Endothelial cell (in vitro differentiated cells): ENCODE data around the gene CREB5. TPM values are rescaled to one million over a fixed set of nuclear protein-coding genes. Genes with fewer than 3 reads are reported as not detected.

Source experiments
- DNase-seq: peaks from one replicate; pipeline ENCODE4 v3.0.0; 2021; ENCODE audit warnings: low spot score
- H3K27ac Mint-ChIP-seq: one replicate; pipeline ENCODE4 v1.8.0; 2021; ENCODE audit warnings: mixed read lengths, inconsistent platforms; ENCODE audit not compliant: unreplicated experiment
- H3K27me3 Mint-ChIP-seq: one replicate; pipeline ENCODE4 v1.8.0; 2021; ENCODE audit warnings: mild to moderate bottlenecking, moderate library complexity, mixed read lengths, inconsistent platforms; ENCODE audit not compliant: unreplicated experiment
- H3K36me3 Mint-ChIP-seq: one replicate; pipeline ENCODE4 v1.8.0; 2021; ENCODE audit warnings: mild to moderate bottlenecking, low read depth, mixed read lengths, inconsistent platforms; ENCODE audit not compliant: unreplicated experiment
- H3K4me1 Mint-ChIP-seq: one replicate; pipeline ENCODE4 v1.8.0; 2021; ENCODE audit warnings: mild to moderate bottlenecking, mixed read lengths, inconsistent platforms; ENCODE audit not compliant: unreplicated experiment
- H3K4me3 Mint-ChIP-seq: one replicate; pipeline ENCODE4 v1.8.0; 2021; ENCODE audit warnings: mild to moderate bottlenecking, mixed read lengths, inconsistent platforms; ENCODE audit not compliant: unreplicated experiment
- H3K9me3 Mint-ChIP-seq: one replicate; pipeline ENCODE4 v1.8.0; 2021; ENCODE audit warnings: mixed read lengths, inconsistent platforms; ENCODE audit not compliant: unreplicated experiment
- total RNA-seq: library from RNA; stranded (reverse); fragmentation: NEBNext Ultra II Directional; extraction: Animal tissue kit (Norgen Biotek cat#: 25700); gene quantifications from one replicate; pipeline ENCODE4 v1.2.1, GENCODE V29; 2021; ENCODE audit not compliant: unreplicated experiment
- TF ChIP-seq, protein P1 (sequence below): fragments of 200-600 bp; sonication (generic); IDR thresholded peaks from one replicate; pipeline ENCODE4 v1.5.0; 2021; ENCODE audit warnings: antibody characterized with exemption; ENCODE audit not compliant: unreplicated experiment

The CREB5 gene
- total RNA-seq, 1 donor from 2014 or later, result 5.6 TPM

DNA sequence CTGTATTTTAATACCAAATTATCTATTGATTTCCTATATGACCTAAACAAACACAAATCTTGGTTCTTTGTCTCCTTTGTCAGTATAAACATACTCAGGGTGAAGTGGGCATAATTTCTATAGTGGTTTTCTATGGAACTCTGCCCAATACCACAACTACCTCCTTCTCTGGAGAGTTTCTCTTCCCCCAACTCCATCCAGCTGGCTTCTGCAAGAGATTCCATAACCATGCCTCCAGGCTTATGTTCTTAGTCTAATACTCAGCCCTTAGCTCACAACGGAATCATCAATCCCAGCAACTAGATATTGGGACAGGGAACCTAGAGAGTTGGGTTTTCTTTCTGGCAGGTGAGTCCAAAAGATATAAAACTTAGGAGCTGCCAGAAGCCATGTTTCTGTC, 418.5 kb downstream of the CREB5 start:
- no peak for DNase-seq
- TF ChIP-seq, protein P1, sequence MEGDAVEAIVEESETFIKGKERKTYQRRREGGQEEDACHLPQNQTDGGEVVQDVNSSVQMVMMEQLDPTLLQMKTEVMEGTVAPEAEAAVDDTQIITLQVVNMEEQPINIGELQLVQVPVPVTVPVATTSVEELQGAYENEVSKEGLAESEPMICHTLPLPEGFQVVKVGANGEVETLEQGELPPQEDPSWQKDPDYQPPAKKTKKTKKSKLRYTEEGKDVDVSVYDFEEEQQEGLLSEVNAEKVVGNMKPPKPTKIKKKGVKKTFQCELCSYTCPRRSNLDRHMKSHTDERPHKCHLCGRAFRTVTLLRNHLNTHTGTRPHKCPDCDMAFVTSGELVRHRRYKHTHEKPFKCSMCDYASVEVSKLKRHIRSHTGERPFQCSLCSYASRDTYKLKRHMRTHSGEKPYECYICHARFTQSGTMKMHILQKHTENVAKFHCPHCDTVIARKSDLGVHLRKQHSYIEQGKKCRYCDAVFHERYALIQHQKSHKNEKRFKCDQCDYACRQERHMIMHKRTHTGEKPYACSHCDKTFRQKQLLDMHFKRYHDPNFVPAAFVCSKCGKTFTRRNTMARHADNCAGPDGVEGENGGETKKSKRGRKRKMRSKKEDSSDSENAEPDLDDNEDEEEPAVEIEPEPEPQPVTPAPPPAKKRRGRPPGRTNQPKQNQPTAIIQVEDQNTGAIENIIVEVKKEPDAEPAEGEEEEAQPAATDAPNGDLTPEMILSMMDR, result no peak
- no peak overlapping the region for H3K4me3 Mint-ChIP-seq
- H3K27me3 Mint-ChIP-seq, result no peaks in the 10 kb centered on the region
- no peak overlapping the region for H3K27ac Mint-ChIP-seq
- no peaks in the 10 kb centered on the region for H3K4me1 Mint-ChIP-seq
- H3K9me3 Mint-ChIP-seq, result no peaks in the 10 kb centered on the region
- H3K36me3 Mint-ChIP-seq, result no peaks in the 10 kb centered on the region

DNA sequence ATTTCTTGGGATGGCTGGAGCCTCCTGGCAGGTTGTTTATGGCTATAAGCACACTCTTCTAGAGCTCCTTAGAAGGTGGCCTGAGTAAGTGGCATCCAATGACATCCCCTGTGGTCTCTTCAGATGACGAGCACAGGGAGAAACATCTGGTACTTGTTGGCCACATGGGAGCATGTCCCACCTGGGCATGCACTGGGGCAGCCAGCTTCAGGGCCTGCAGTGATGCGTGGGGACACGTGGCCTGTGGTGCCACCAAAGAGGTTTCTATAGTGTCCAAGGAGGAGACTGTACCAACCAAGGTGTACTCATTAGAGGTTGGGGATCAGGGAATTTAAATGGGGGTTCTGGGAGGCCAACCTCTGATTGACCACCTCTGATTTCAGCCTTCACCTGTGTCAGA, 420.4 kb downstream of the CREB5 start:
- no peak overlapping the region for H3K27ac Mint-ChIP-seq

DNA sequence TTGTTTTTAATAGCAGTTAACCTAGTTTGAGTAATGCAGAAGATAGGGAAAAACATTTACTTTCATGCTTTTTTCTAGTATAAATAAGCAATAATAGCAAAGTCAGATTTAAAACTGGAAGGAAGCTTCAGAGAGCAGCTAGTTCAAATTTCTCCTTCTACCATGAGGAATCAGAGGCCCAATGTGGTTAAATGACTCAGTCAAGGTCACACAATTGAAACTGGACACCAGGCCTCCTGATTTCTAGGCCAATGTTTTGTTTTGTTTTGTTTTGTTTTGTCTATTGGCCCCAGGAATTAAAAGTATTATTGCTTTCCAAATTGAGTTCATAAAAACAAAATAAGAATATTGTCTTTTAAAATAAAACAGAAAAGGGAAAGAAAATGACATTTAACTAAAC, 423.5 kb downstream of the CREB5 start:
- H3K27ac Mint-ChIP-seq, result no peak overlapping the region
- no peaks in the 10 kb centered on the region for H3K9me3 Mint-ChIP-seq
- H3K4me3 Mint-ChIP-seq, result no peak overlapping the region
- H3K4me1 Mint-ChIP-seq, result no peaks in the 10 kb centered on the region
- no peaks in the 10 kb centered on the region for H3K27me3 Mint-ChIP-seq
- no peaks in the 10 kb centered on the region for H3K36me3 Mint-ChIP-seq
- TF ChIP-seq, protein P1, result no peak
- no peak for DNase-seq

More for the DNA sequence above, 420.4 kb downstream of the CREB5 start:
- Mint-ChIP-seq H3K36me3 (no peaks in the 10 kb centered on the region), H3K9me3 (no peaks in the 10 kb centered on the region), H3K27me3 (no peaks in the 10 kb centered on the region), H3K4me3 (no peak overlapping the region), H3K4me1 (no peaks in the 10 kb centered on the region)
- DNase-seq, result no peak
- TF ChIP-seq, protein P1, result no peak

DNA sequence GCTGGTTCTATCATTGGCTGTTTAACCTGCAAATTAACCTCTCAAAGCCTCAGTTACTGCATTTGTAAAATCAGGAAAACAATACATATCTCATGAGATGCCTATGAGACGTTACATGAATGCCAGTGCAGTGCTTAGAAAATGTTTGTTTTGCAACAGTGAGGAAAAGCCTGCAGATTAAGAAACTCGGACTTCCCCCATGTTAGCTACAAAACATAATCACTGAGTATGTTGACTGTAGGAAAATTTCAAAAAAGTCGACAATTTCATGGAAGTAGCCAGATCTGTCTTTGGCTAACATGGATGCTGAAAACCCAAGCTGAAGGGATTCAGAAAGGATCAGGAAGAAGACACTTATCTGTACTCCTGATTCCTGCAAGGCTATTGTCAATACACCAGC, 424.4 kb downstream of the CREB5 start:
- Mint-ChIP-seq H3K9me3 (no peaks in the 10 kb centered on the region), H3K4me1 (no peaks in the 10 kb centered on the region), H3K36me3 (no peaks in the 10 kb centered on the region), H3K27me3 (no peaks in the 10 kb centered on the region), H3K4me3 (no peak overlapping the region), H3K27ac (no peak overlapping the region)
- TF ChIP-seq, protein P1, result no peak
- DNase-seq, result no peak

DNA sequence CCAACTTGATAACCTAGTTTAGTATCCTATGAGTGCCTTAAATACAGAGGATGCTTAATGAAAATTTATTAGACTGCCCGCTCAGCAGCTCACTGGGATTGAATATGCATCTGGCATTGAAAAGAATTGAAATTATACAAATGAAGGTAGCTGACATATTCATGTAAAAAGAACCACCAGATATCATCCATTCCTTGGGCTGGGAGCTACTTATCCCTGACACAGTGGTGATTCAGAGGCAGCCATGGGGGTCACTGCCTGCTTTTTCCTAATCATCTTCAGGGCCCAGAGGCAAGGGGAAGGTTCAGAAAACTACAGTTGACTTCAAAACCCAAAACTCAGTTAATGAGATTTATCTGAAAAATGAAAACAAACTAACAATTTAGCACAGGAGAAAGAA, 424.9 kb downstream of the CREB5 start:
- no peak overlapping the region for H3K4me3 Mint-ChIP-seq
- no peaks in the 10 kb centered on the region for H3K36me3 Mint-ChIP-seq
- H3K4me1 Mint-ChIP-seq, result peaks cover under 1% of the 10 kb centered on the region
- H3K27ac Mint-ChIP-seq, result no peak overlapping the region
- no peaks in the 10 kb centered on the region for H3K27me3 Mint-ChIP-seq
- TF ChIP-seq, protein P1, result no peak
- H3K9me3 Mint-ChIP-seq, result no peaks in the 10 kb centered on the region
- no peak for DNase-seq
